Measurements from ENCODE around the gene HOXA13.

HOXA13 gene

GRCh38 chr7:27199849-27200760, at the start of gene HOXA13:
Gene HOXA13 (minus strand): TSS chr7:27200091. CDS start chr7:27200077, 14 bp downstream.
- no peak for DNase-seq (ENCODE audit: low read depth in 2 of 2)

GRCh38 chr7:27248911-27249723, 49.2 kb upstream of the HOXA13 start:
- no peak for DNase-seq (ENCODE audit: low read depth in 2 of 2)

GRCh38 chr7:27248427-27248806, 48.5 kb upstream of the HOXA13 start:
- DNase-seq (ENCODE audit: low read depth in 2 of 2): no peak

- DNase-seq (ENCODE audit: low read depth in 2 of 2): no peak
These were observed 47.8 kb upstream of the HOXA13 start for GRCh38 chr7:27247452-27248426.

- no peak for DNase-seq (ENCODE audit: low read depth in 2 of 2)
These were observed 47.1 kb upstream of the HOXA13 start for GRCh38 chr7:27247000-27247399.

- no peak for DNase-seq (ENCODE audit: low read depth in 2 of 2)
These were observed 46.2 kb upstream of the HOXA13 start for GRCh38 chr7:27245798-27246691.

- no peak for DNase-seq (ENCODE audit: low read depth in 2 of 2)
These were observed 45.4 kb upstream of the HOXA13 start for GRCh38 chr7:27245124-27245797.

- DNase-seq (ENCODE audit: low read depth in 2 of 2): no peak
These were observed 44.7 kb upstream of the HOXA13 start for GRCh38 chr7:27244488-27245123.

- DNase-seq (ENCODE audit: low read depth in 2 of 2): no peak
These were observed 43.7 kb upstream of the HOXA13 start for GRCh38 chr7:27243340-27244163.

GRCh38 chr7:27242555-27243339, 42.9 kb upstream of the HOXA13 start, which contains the start of gene EVX1:
Gene EVX1 (plus strand): TSS chr7:27242802. CDS start chr7:27243031, 229 bp downstream.
- no peak for DNase-seq (ENCODE audit: low read depth in 2 of 2)

GRCh38 chr7:27242154-27242553, 42.3 kb upstream of the HOXA13 start:
- DNase-seq (ENCODE audit: low read depth in 2 of 2): no peak

- no peak for DNase-seq (ENCODE audit: low read depth in 2 of 2)
These were observed 41.5 kb upstream of the HOXA13 start for GRCh38 chr7:27241189-27242056.

GRCh38 chr7:27240015-27240731, 40.3 kb upstream of the HOXA13 start:
- DNase-seq (ENCODE audit: low read depth in 2 of 2): no peak

- DNase-seq (ENCODE audit: low read depth in 2 of 2): no peak
These were observed 39.6 kb upstream of the HOXA13 start for GRCh38 chr7:27239387-27240014.

- DNase-seq (ENCODE audit: low read depth in 2 of 2): no peak
These were observed 39.1 kb upstream of the HOXA13 start for GRCh38 chr7:27238979-27239386.

Data from fibroblast of skin of left quadriceps (primary cell).